ENCODE results near the gene NPHP4. TPM values are rescaled to one million over a fixed set of nuclear protein-coding genes. Genes with fewer than 3 reads are reported as not detected.

NPHP4 gene
- total RNA-seq, 1 experiment from 2014 or later, result 18.8 TPM

DNA sequence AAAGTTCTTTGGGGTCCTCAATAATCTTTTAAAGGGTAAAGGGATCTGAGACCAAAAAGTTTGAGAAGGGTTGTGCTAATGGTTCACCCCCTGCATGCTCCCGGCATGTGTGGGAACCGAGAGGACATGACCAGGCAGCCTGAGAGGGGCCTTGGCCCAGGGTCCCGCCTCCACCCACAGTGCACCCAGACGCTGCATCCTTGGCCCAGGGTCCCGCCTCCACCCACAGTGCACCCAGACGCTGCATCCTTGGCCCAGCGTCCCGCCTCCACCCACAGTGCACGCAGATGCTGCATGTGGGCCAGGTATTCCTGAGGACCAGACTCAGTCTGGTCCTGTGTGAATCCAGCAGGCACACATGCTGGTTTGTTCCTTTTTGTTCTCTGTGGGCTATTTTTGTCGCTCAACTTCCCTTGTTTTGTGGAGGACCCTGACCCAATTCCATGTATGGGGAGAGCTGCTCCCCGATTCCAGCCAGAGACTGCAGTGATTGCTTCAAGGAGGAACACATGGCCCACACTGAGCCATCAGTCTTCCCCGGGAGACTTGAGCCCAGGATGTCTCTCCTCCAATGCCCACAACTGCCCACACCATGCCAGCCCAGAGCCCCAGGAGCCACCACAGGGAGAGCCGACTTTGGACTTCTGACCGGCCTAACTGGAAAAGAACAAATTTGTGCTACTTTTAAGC is 3.5 kb downstream of the NPHP4 start:
- BruUV-seq (replicated peaks), result no TSS peak
- intact Hi-C loops (cut with micrococcal nuclease), result no loop called here
- DNase-seq (no peak), ATAC-seq (no peak)
- TF ChIP-seq, protein P1, sequence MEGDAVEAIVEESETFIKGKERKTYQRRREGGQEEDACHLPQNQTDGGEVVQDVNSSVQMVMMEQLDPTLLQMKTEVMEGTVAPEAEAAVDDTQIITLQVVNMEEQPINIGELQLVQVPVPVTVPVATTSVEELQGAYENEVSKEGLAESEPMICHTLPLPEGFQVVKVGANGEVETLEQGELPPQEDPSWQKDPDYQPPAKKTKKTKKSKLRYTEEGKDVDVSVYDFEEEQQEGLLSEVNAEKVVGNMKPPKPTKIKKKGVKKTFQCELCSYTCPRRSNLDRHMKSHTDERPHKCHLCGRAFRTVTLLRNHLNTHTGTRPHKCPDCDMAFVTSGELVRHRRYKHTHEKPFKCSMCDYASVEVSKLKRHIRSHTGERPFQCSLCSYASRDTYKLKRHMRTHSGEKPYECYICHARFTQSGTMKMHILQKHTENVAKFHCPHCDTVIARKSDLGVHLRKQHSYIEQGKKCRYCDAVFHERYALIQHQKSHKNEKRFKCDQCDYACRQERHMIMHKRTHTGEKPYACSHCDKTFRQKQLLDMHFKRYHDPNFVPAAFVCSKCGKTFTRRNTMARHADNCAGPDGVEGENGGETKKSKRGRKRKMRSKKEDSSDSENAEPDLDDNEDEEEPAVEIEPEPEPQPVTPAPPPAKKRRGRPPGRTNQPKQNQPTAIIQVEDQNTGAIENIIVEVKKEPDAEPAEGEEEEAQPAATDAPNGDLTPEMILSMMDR (conservative IDR thresholded peaks at IDR 0.05; ENCODE audit: low read depth, low read length), result no peak
- no peak for TF ChIP-seq EZH2 (IDR thresholded peaks at IDR 0.05; ENCODE audit: low read length, unreplicated experiment)
- no peak for TF ChIP-seq EZH2phosphoT487 (IDR thresholded peaks at IDR 0.05; ENCODE audit: borderline replicate concordance, low read length)
- CTCF ChIA-PET, result no interaction called here
- H3K36me3 ChIP-seq (ENCODE audit: low read depth, low read length), result no peaks in the 10 kb centered on the region
- no peaks in the 10 kb centered on the region for H3K9me3 ChIP-seq (ENCODE audit: low read length)
- H4K20me1 ChIP-seq (ENCODE audit: low read length), result no peaks in the 10 kb centered on the region
- H3F3A ChIP-seq (ENCODE audit: low read length, unreplicated experiment), result no peaks in the 10 kb centered on the region
- no peaks in the 10 kb centered on the region for H3K9me2 ChIP-seq (replicated peaks; ENCODE audit: low read length)
- no peak overlapping the region for H3K27ac ChIP-seq (ENCODE audit: low read length)
- H2AFZ ChIP-seq (ENCODE audit: low read length), result no peak overlapping the region
- no peak overlapping the region for H3K4me3 ChIP-seq (ENCODE audit: low read length)
- POLR2A ChIA-PET (ENCODE audit: unreplicated experiment), result no interaction called here
- H3K27me3 ChIP-seq (ENCODE audit: low read length), result no peaks in the 10 kb centered on the region
- H3K79me2 ChIP-seq (ENCODE audit: low read length), result peaks cover 47% of the 10 kb centered on the region
- H3K4me2 ChIP-seq (ENCODE audit: low read length), result no peak overlapping the region
- H3K9ac ChIP-seq (ENCODE audit: low read length), result no peak overlapping the region
- H3K4me1 ChIP-seq (ENCODE audit: insufficient read depth, low read length), result peaks cover 9% of the 10 kb centered on the region

DNA sequence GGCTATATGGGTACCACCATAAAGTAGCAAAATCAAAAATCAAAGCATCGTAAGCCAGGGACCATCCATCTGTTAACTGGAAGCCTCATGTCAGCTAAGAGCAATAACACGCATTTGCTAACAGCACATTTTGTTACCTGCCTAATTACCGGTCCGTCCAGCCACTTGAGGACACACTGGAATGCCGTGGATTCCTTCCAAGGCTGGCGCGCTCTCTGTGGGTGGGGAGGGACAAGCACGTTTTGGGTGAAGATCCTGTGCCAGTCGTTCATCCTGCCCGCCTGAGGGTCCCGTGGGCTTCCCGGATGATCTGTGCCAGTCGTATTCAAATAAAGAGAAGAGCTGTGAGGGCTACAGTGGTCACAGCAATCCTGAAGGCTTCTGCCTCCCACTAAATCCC is 6.2 kb downstream of the NPHP4 start:
- Histone ChIP-seq H3K4me3 (ENCODE audit: low read length) (no peak overlapping the region), H3F3A (ENCODE audit: low read length, unreplicated experiment) (no peaks in the 10 kb centered on the region), H3K9me3 (ENCODE audit: low read length) (no peaks in the 10 kb centered on the region), H3K79me2 (ENCODE audit: low read length) (peaks cover 33% of the 10 kb centered on the region), H3K9ac (ENCODE audit: low read length) (no peak overlapping the region), H3K4me1 (ENCODE audit: insufficient read depth, low read length) (peaks cover 15% of the 10 kb centered on the region), H3K27ac (ENCODE audit: low read length) (no peak overlapping the region), H4K20me1 (ENCODE audit: low read length) (no peaks in the 10 kb centered on the region), H3K4me2 (ENCODE audit: low read length) (no peak overlapping the region), H2AFZ (ENCODE audit: low read length) (no peak overlapping the region), H3K9me2 (replicated peaks; ENCODE audit: low read length) (no peaks in the 10 kb centered on the region), H3K27me3 (ENCODE audit: low read length) (no peaks in the 10 kb centered on the region), H3K36me3 (ENCODE audit: low read depth, low read length) (peaks cover 7% of the 10 kb centered on the region; the same call in 1 of the 2 replicates)
- BruUV-seq (replicated peaks), result no TSS peak
- CTCF ChIA-PET, result no interaction called here
- DNase-seq, result no peak
- no peak for ATAC-seq
- intact Hi-C loops (cut with micrococcal nuclease), result no loop called here
- POLR2A ChIA-PET (ENCODE audit: unreplicated experiment), result no interaction called here
- TF ChIP-seq, protein P1 (conservative IDR thresholded peaks at IDR 0.05; ENCODE audit: low read depth, low read length), result no peak
- TF ChIP-seq EZH2phosphoT487 (IDR thresholded peaks at IDR 0.05; ENCODE audit: borderline replicate concordance, low read length) (no peak), EZH2 (IDR thresholded peaks at IDR 0.05; ENCODE audit: low read length, unreplicated experiment) (no peak)

DNA sequence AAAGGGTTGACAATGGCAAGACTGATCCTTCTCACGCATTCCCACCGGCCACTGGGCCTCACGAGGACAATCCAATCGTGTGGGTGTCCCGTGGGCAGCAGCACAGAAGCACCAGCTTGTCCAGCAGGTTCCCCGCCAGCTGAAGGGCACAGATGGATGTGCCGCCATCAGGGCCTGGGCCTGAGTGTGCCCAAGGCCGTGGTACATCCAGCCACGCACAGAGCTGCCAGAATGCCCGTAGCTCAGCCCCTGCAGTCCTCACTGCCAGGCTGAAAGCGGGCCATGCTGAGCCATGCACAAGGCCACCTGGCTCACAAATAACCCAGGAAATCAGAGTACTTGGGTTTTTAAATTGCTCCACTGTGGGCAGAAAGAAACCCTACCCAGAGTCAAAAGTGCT is 7.0 kb downstream of the NPHP4 start:
- ATAC-seq (no peak), DNase-seq (no peak)
- peaks cover 10% of the 10 kb centered on the region for H3K4me1 ChIP-seq (ENCODE audit: insufficient read depth, low read length)
- peaks cover 7% of the 10 kb centered on the region; the same call in 1 of the 2 replicates for H3K36me3 ChIP-seq (ENCODE audit: low read depth, low read length)
- peaks cover 25% of the 10 kb centered on the region for H3K79me2 ChIP-seq (ENCODE audit: low read length)
- no peak overlapping the region for H2AFZ ChIP-seq (ENCODE audit: low read length)
- no peaks in the 10 kb centered on the region for H3K27me3 ChIP-seq (ENCODE audit: low read length)
- no peak overlapping the region for H3K9ac ChIP-seq (ENCODE audit: low read length)
- ChIA-PET CTCF (no interaction called here), POLR2A (ENCODE audit: unreplicated experiment) (no interaction called here)
- no peak for TF ChIP-seq EZH2phosphoT487 (IDR thresholded peaks at IDR 0.05; ENCODE audit: borderline replicate concordance, low read length)
- no peak for TF ChIP-seq EZH2 (IDR thresholded peaks at IDR 0.05; ENCODE audit: low read length, unreplicated experiment)
- TF ChIP-seq, protein P1 (conservative IDR thresholded peaks at IDR 0.05; ENCODE audit: low read depth, low read length), result no peak
- H3K9me3 ChIP-seq (ENCODE audit: low read length), result no peaks in the 10 kb centered on the region
- no peak overlapping the region for H3K27ac ChIP-seq (ENCODE audit: low read length)
- no peak overlapping the region for H3K4me2 ChIP-seq (ENCODE audit: low read length)
- BruUV-seq (replicated peaks), result no TSS peak
- no peaks in the 10 kb centered on the region for H3F3A ChIP-seq (ENCODE audit: low read length, unreplicated experiment)
- no peak overlapping the region for H3K4me3 ChIP-seq (ENCODE audit: low read length)
- no peaks in the 10 kb centered on the region for H4K20me1 ChIP-seq (ENCODE audit: low read length)
- H3K9me2 ChIP-seq (replicated peaks; ENCODE audit: low read length), result no peaks in the 10 kb centered on the region
- intact Hi-C loops (cut with micrococcal nuclease), result no loop called here
